Smooth muscle cell (in vitro differentiated cells): ENCODE measurements around the gene CDS2. TPM values are rescaled to one million over a fixed set of nuclear protein-coding genes. Genes with fewer than 3 reads are reported as not detected.

Experiments
- DNase-seq: peaks from one replicate; lab custom pipeline; 2025; ENCODE audit not compliant: unreplicated experiment; lab: John Stamatoyannopoulos, UW
- H2AFZ ChIP-seq: fragments of 200-600 bp; sonication (generic); 2 replicates; pipeline ENCODE4 v1.6.0; 2016; ENCODE audit warnings: antibody characterized with exemption, low read depth, mild to moderate bottlenecking
- H3F3A ChIP-seq: fragments of 200-600 bp; sonication (generic); 2 replicates; pipeline ENCODE4 v1.6.0; 2017; ENCODE audit warnings: antibody characterized with exemption, low read depth
- H3K27ac ChIP-seq: fragments of 200-600 bp; sonication (generic); 2 replicates; pipeline ENCODE4 v1.5.1; 2016; ENCODE audit warnings: low read depth, mild to moderate bottlenecking
- H3K27me3 ChIP-seq: fragments of 200-600 bp; sonication (generic); 2 replicates; pipeline ENCODE4 v1.6.1; 2016; ENCODE audit warnings: low read depth, mild to moderate bottlenecking
- H3K36me3 ChIP-seq: fragments of 200-600 bp; sonication (generic); 2 replicates; pipeline ENCODE4 v1.5.1; 2016; ENCODE audit warnings: low read depth
- H3K4me1 ChIP-seq: fragments of 200-600 bp; sonication (generic); 2 replicates; pipeline ENCODE4 v1.5.1; 2016; ENCODE audit warnings: low read depth
- H3K4me2 ChIP-seq: fragments of 200-600 bp; sonication (generic); 2 replicates; pipeline ENCODE4 v1.6.0; 2016; ENCODE audit warnings: mild to moderate bottlenecking
- H3K4me3 ChIP-seq: fragments of 200-600 bp; sonication (generic); 2 replicates; pipeline ENCODE4 v1.5.1; 2016; ENCODE audit warnings: mild to moderate bottlenecking
- H3K79me2 ChIP-seq: fragments of 200-600 bp; sonication (generic); 2 replicates; pipeline ENCODE4 v1.6.0; 2016; ENCODE audit warnings: low read depth, mild to moderate bottlenecking
- H3K9ac ChIP-seq: fragments of 200-600 bp; sonication (generic); 2 replicates; pipeline ENCODE4 v1.6.0; 2016; ENCODE audit warnings: low read depth
- H3K9me3 ChIP-seq: fragments of 200-600 bp; sonication (generic); replicated peaks from 2 replicates; pipeline ENCODE4 v1.5.1; 2016; ENCODE audit warnings: low read depth
- H4K20me1 ChIP-seq: fragments of 200-600 bp; sonication (generic); 2 replicates; pipeline ENCODE4 v1.6.0; 2016; ENCODE audit warnings: low read depth
- CTCF ChIP-seq: fragments of 200-600 bp; sonication (generic); IDR thresholded peaks from 2 replicates; pipeline ENCODE4 v1.5.1; 2017; ENCODE audit warnings: borderline replicate concordance, mild to moderate bottlenecking, antibody characterized with exemption; ENCODE audit not compliant: insufficient read depth, poor library complexity, severe bottlenecking
- WGBS: methylation state at CpG from one replicate; pipeline ENCODE4 v1.1.7; 2016; ENCODE audit warnings: low lambda C conversion rate; 5-methylcytosine and 5-hydroxymethylcytosine counted together
- polyA plus RNA-seq: library from polyadenylated mRNA; unstranded; fragments of >200 nt; fragmentation: Nextera tagmentation; extraction: Ambion mirVana; gene quantifications from 2 replicates; pipeline ENCODE4 v1.2.1, GENCODE V29; 2016
- total RNA-seq: library from RNA; depleted of rRNA; stranded (reverse); fragments of >200 nt; gene quantifications from 2 replicates; pipeline ENCODE4 v1.2.3, GENCODE V29; 2014

Gene CDS2
- total and polyA plus RNA-seq, 2 experiments from 2014 or later, result 24.9 to 25.9 TPM

GRCh38 chr20:5146099-5146668 lies 19.4 kb downstream of the CDS2 start:
- Histone ChIP-seq H3K27ac (no peak overlapping the region), H3K9ac (no peak overlapping the region), H3K79me2 (peaks cover 75% of the 10 kb centered on the region), H3K4me3 (no peak overlapping the region), H3K4me1 (no peaks in the 10 kb centered on the region), H3K9me3 (no peaks in the 10 kb centered on the region), H2AFZ (no peak overlapping the region), H3K4me2 (no peak overlapping the region), H3K36me3 (no peaks in the 10 kb centered on the region), H3F3A (no peaks in the 10 kb centered on the region), H3K27me3 (no peaks in the 10 kb centered on the region), H4K20me1 (peaks cover 91% of the 10 kb centered on the region)
- TF ChIP-seq CTCF, result no peak
- no peak for DNase-seq
- WGBS, result 98% methylated on average over 6 of the region's 6 CpGs

- H3K9me3 ChIP-seq, result no peaks in the 10 kb centered on the region
- no peak for DNase-seq
Observed at GRCh38 chr20:5146871-5147592, 20.2 kb downstream of the CDS2 start.

GRCh38 chr20:5148581-5148980 lies 21.8 kb downstream of the CDS2 start:
- no peak for DNase-seq
- WGBS, result 92% methylated on average over 6 of the region's 6 CpGs

More at GRCh38 chr20:5146871-5147592, 20.2 kb downstream of the CDS2 start:
- WGBS, result 92% methylated on average over 2 of the region's 2 CpGs
- Histone ChIP-seq H3K4me2 (no peak overlapping the region), H2AFZ (no peak overlapping the region), H3K4me3 (no peak overlapping the region), H3K4me1 (no peaks in the 10 kb centered on the region), H3F3A (no peaks in the 10 kb centered on the region), H3K79me2 (peaks cover 72% of the 10 kb centered on the region), H3K9ac (no peak overlapping the region), H3K27ac (no peak overlapping the region), H4K20me1 (peaks cover 87% of the 10 kb centered on the region), H3K27me3 (no peaks in the 10 kb centered on the region), H3K36me3 (no peaks in the 10 kb centered on the region)
- TF ChIP-seq CTCF, result no peak

More at GRCh38 chr20:5148581-5148980, 21.8 kb downstream of the CDS2 start:
- no peak for TF ChIP-seq CTCF
- Histone ChIP-seq H3K9ac (no peak overlapping the region), H3K79me2 (peaks cover 72% of the 10 kb centered on the region), H3K4me2 (no peak overlapping the region), H3K4me1 (no peaks in the 10 kb centered on the region), H3K27ac (no peak overlapping the region), H3K36me3 (no peaks in the 10 kb centered on the region), H3K27me3 (no peaks in the 10 kb centered on the region), H4K20me1 (peaks cover 88% of the 10 kb centered on the region), H3F3A (no peaks in the 10 kb centered on the region), H2AFZ (no peak overlapping the region), H3K9me3 (no peaks in the 10 kb centered on the region), H3K4me3 (no peak overlapping the region)
